Osteoblast (primary cell): ENCODE results near the gene TCL1B. TPM values are rescaled to one million over a fixed set of nuclear protein-coding genes. Genes with fewer than 3 reads are reported as not detected.

Source experiments
- DNase-seq: peaks from one replicate; pipeline ENCODE4 v3.0.0; 2011; ENCODE audit warnings: low spot score, mixed read lengths; ENCODE audit not compliant: insufficient read length; ENCODE audit errors: missing footprints
- H2AFZ ChIP-seq: 2 replicates; pipeline ENCODE4 v1.6.0; 2011; ENCODE audit warnings: mild to moderate bottlenecking, low read length
- H3K27ac ChIP-seq: 2 replicates; pipeline ENCODE4 v1.5.1; 2011; ENCODE audit warnings: mild to moderate bottlenecking, low read depth, low read length, moderate library complexity
- H3K27me3 ChIP-seq: 2 replicates; pipeline ENCODE4 v1.6.0; 2012; ENCODE audit warnings: mild to moderate bottlenecking, control low read depth, inconsistent platforms, low read length, moderate library complexity; ENCODE audit not compliant: insufficient read depth
- H3K36me3 ChIP-seq: 2 replicates; pipeline ENCODE4 v1.5.1; 2011; ENCODE audit warnings: mild to moderate bottlenecking, low read length, control low read depth, moderate library complexity; ENCODE audit not compliant: insufficient read depth
- H3K4me1 ChIP-seq: 2 replicates; pipeline ENCODE4 v1.5.1; 2011; ENCODE audit warnings: mild to moderate bottlenecking, low read length, control low read depth, moderate library complexity; ENCODE audit not compliant: insufficient read depth
- H3K4me2 ChIP-seq: 2 replicates; pipeline ENCODE4 v1.6.0; 2011; ENCODE audit warnings: mild to moderate bottlenecking, low read length; ENCODE audit not compliant: insufficient read depth
- H3K4me3 ChIP-seq: fragments of 200-600 bp; sonication (generic); 3 replicates; pipeline ENCODE4 v1.5.1; 2012; ENCODE audit warnings: mild to moderate bottlenecking, low read length, inconsistent platforms; ENCODE audit not compliant: insufficient read depth
- H3K79me2 ChIP-seq: 2 replicates; pipeline ENCODE4 v1.6.0; 2012; ENCODE audit warnings: mild to moderate bottlenecking, low read length, control low read depth, inconsistent platforms; ENCODE audit not compliant: insufficient read depth
- H3K9me3 ChIP-seq: 2 replicates; pipeline ENCODE4 v1.5.1; 2011; ENCODE audit warnings: low read depth, low read length, control low read depth
- H4K20me1 ChIP-seq: 2 replicates; pipeline ENCODE4 v1.6.0; 2012; ENCODE audit warnings: mild to moderate bottlenecking, low read length, control low read depth; ENCODE audit not compliant: insufficient read depth
- CTCF ChIP-seq: IDR thresholded peaks from 2 replicates; pipeline ENCODE4 v1.5.1; 2011; ENCODE audit warnings: mild to moderate bottlenecking, low read depth, low read length, moderate library complexity; ENCODE audit errors: extremely low read depth
- total RNA-seq: library from RNA; depleted of rRNA; stranded (reverse); fragments of >200 nt; gene quantifications from 2 replicates; pipeline ENCODE4 v1.2.3, GENCODE V29; 2012

Gene TCL1B
- total RNA-seq, 1 donor, result not detected

GRCh38 chr14:95666450-95666849 is 19.8 kb upstream of the TCL1B start:
- no peaks in the 10 kb centered on the region for H3K79me2 ChIP-seq
- H4K20me1 ChIP-seq, result no peaks in the 10 kb centered on the region
- no peak for DNase-seq
- TF ChIP-seq CTCF, result no peak
- no peak overlapping the region for H3K4me2 ChIP-seq
- H3K27me3 ChIP-seq, result no peaks in the 10 kb centered on the region
- no peak overlapping the region for H3K4me3 ChIP-seq
- H3K4me1 ChIP-seq, result no peaks in the 10 kb centered on the region
- no peak overlapping the region for H3K27ac ChIP-seq
- H2AFZ ChIP-seq, result no peak overlapping the region
- no peaks in the 10 kb centered on the region for H3K9me3 ChIP-seq
- H3K36me3 ChIP-seq, result no peaks in the 10 kb centered on the region

- Histone ChIP-seq H3K4me2 (no peak overlapping the region), H2AFZ (no peak overlapping the region), H3K4me3 (no peak overlapping the region), H3K4me1 (no peaks in the 10 kb centered on the region), H3K9me3 (no peaks in the 10 kb centered on the region), H3K27ac (no peak overlapping the region), H3K27me3 (no peaks in the 10 kb centered on the region), H4K20me1 (no peaks in the 10 kb centered on the region), H3K36me3 (no peaks in the 10 kb centered on the region), H3K79me2 (no peaks in the 10 kb centered on the region)
- no peak for TF ChIP-seq CTCF
- no peak for DNase-seq
Measured at GRCh38 chr14:95667249-95667693, 19.0 kb upstream of the TCL1B start.

- H3K4me2 ChIP-seq, result no peak overlapping the region
- H3K4me1 ChIP-seq, result no peaks in the 10 kb centered on the region
- no peaks in the 10 kb centered on the region for H3K79me2 ChIP-seq
- no peaks in the 10 kb centered on the region for H3K27me3 ChIP-seq
- no peak overlapping the region for H3K4me3 ChIP-seq
- H4K20me1 ChIP-seq, result no peaks in the 10 kb centered on the region
- H3K27ac ChIP-seq, result no peak overlapping the region
- H3K36me3 ChIP-seq, result no peaks in the 10 kb centered on the region
- H2AFZ ChIP-seq, result no peak overlapping the region
- no peaks in the 10 kb centered on the region for H3K9me3 ChIP-seq
- DNase-seq, result no peak
- no peak for TF ChIP-seq CTCF
Measured at GRCh38 chr14:95668235-95668772, 17.9 kb upstream of the TCL1B start.

GRCh38 chr14:95674613-95675012 is 11.6 kb upstream of the TCL1B start:
- no peak overlapping the region for H3K27ac ChIP-seq

More at GRCh38 chr14:95674613-95675012, 11.6 kb upstream of the TCL1B start:
- H2AFZ ChIP-seq, result no peak overlapping the region
- H3K4me2 ChIP-seq, result no peak overlapping the region
- no peaks in the 10 kb centered on the region for H3K27me3 ChIP-seq
- no peak for DNase-seq
- no peak for TF ChIP-seq CTCF
- no peaks in the 10 kb centered on the region for H3K36me3 ChIP-seq
- H3K79me2 ChIP-seq, result no peaks in the 10 kb centered on the region
- H4K20me1 ChIP-seq, result no peaks in the 10 kb centered on the region
- H3K4me3 ChIP-seq, result no peak overlapping the region
- no peaks in the 10 kb centered on the region for H3K9me3 ChIP-seq
- no peaks in the 10 kb centered on the region for H3K4me1 ChIP-seq
